Measurements from ENCODE around the gene SPON2. TPM values are rescaled to one million over a fixed set of nuclear protein-coding genes. Genes with fewer than 3 reads are reported as not detected.

The SPON2 gene
- total RNA-seq, 1 donor from 2014 or later, result 149 TPM

DNA sequence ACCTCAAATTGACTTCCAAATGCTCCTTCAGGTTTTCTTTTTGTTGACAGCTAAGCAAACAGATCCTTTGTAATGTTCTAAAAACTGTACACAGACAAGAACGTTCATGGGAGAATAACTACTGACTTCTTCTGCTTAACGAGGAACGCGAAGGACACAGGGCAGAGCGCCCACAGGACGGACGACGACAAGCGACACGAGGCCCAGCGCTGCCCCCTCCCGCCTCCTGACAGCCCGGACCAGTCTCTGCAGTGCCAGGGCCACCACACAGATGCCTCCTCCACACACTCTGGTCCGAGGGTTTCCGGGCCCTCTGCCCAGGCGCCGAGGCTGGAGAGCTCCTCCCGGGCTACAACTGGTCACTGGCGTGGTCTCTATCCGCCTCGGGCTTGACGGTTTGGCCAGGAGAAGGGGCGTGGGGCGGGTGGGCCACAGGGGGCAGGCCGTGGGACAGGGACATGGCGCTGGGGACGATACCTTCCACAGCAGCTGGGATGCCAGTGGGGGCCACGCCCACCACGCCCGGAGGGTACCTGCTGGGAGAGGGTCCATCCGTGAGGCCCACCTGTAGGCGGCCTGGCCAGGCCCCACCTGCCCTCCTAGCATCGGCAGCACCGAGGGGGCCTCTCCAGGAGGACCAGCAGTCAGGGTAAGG is 39.6 kb upstream of the SPON2 start:
- Mint-ChIP-seq H3K27me3 (ENCODE audit: unreplicated experiment) (no peaks in the 10 kb centered on the region), H3K4me1 (ENCODE audit: unreplicated experiment) (peaks cover 44% of the 10 kb centered on the region), H3K4me3 (ENCODE audit: unreplicated experiment) (no peak overlapping the region), H3K9me3 (ENCODE audit: unreplicated experiment) (no peaks in the 10 kb centered on the region), H3K27ac (ENCODE audit: unreplicated experiment) (peak overlapping the region; percentile 43), H3K36me3 (ENCODE audit: unreplicated experiment) (peaks cover 8% of the 10 kb centered on the region)
- TF ChIP-seq, protein P1, sequence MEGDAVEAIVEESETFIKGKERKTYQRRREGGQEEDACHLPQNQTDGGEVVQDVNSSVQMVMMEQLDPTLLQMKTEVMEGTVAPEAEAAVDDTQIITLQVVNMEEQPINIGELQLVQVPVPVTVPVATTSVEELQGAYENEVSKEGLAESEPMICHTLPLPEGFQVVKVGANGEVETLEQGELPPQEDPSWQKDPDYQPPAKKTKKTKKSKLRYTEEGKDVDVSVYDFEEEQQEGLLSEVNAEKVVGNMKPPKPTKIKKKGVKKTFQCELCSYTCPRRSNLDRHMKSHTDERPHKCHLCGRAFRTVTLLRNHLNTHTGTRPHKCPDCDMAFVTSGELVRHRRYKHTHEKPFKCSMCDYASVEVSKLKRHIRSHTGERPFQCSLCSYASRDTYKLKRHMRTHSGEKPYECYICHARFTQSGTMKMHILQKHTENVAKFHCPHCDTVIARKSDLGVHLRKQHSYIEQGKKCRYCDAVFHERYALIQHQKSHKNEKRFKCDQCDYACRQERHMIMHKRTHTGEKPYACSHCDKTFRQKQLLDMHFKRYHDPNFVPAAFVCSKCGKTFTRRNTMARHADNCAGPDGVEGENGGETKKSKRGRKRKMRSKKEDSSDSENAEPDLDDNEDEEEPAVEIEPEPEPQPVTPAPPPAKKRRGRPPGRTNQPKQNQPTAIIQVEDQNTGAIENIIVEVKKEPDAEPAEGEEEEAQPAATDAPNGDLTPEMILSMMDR (IDR thresholded peaks at IDR 0.05), result no peak
- no peak for DNase-seq (ENCODE audit: extremely low spot score, unreplicated experiment)

DNA sequence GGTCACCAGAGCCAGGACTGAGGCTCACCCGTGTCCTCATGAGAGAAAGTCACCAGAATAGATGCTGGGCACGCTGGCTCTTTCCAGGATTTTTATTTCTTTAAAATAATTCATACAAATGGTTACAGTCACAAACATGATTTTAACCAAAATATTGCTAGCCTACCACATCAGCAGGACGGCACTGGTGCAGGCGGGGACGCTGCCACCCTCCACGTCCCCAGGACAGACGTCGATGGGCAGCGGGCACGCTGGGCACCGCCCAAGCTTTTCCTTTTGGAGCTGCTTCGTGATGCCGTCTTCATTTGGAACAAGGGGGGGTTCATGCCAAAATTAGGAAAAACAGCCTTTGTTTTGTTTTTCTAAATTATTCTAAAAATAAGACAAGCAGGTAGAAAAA is 39.0 kb upstream of the SPON2 start:
- Mint-ChIP-seq H3K36me3 (ENCODE audit: unreplicated experiment) (peaks cover 8% of the 10 kb centered on the region), H3K27ac (ENCODE audit: unreplicated experiment) (no peak overlapping the region), H3K9me3 (ENCODE audit: unreplicated experiment) (no peaks in the 10 kb centered on the region), H3K4me3 (ENCODE audit: unreplicated experiment) (no peak overlapping the region), H3K4me1 (ENCODE audit: unreplicated experiment) (peaks cover 49% of the 10 kb centered on the region), H3K27me3 (ENCODE audit: unreplicated experiment) (no peaks in the 10 kb centered on the region)
- DNase-seq (ENCODE audit: extremely low spot score, unreplicated experiment), result no peak
- TF ChIP-seq, protein P1 (IDR thresholded peaks at IDR 0.05), result no peak

DNA sequence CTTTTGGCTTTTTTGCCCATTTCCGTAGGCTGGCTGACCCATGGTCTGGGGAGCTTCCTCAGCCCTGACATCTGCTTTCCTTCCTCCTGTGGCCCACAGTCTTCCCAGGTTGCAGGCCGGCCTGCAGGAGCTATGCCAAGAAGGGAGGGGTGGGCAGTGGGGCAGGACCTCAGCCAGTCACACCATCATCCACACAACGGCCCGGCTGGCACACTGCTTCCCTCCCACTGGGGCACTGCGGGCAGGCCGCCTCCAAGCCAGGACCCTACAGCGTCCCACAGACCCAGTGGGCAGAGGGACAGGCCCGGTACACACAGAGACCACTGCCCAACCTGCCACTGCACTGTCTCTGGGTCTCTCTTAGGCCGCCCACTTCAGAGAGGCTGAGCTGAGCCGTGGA is 38.6 kb upstream of the SPON2 start:
- Mint-ChIP-seq H3K4me1 (ENCODE audit: unreplicated experiment) (peaks cover 49% of the 10 kb centered on the region), H3K27ac (ENCODE audit: unreplicated experiment) (no peak overlapping the region), H3K9me3 (ENCODE audit: unreplicated experiment) (no peaks in the 10 kb centered on the region), H3K27me3 (ENCODE audit: unreplicated experiment) (no peaks in the 10 kb centered on the region), H3K4me3 (ENCODE audit: unreplicated experiment) (no peak overlapping the region), H3K36me3 (ENCODE audit: unreplicated experiment) (peaks cover 8% of the 10 kb centered on the region)
- TF ChIP-seq, protein P1 (IDR thresholded peaks at IDR 0.05), result no peak
- no peak for DNase-seq (ENCODE audit: extremely low spot score, unreplicated experiment)

DNA sequence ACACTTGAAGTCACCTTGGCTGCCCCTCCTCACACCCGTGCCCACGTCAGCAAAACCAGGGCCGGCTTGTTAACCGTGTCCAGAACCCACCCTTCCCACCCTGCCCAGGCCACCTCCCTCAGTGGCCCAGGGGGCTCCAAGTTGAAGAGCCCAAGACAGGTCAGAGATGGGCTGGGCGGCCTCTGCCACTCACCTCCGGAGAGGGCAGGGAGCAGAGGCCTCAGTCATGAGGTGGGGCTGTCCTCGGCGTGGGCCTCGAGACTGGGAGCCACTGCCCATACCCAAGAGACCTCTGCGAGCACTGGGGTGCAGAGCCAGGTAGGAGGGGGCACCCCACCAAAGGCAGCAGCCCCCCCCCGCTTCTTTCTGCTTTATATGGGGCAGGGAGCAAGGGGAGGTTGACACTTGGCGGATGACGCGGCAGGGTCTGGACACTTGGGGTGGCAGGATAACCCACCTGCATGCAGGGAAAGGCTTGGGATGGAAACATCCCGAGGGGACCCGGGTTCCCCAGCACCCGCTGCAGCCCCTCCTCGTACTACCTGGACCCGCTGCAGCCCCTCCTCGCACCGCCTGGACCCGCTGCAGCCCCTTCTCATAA is 38.0 kb upstream of the SPON2 start:
- TF ChIP-seq, protein P1 (IDR thresholded peaks at IDR 0.05), result no peak
- no peak overlapping the region for H3K4me3 Mint-ChIP-seq (ENCODE audit: unreplicated experiment)
- no peaks in the 10 kb centered on the region for H3K27me3 Mint-ChIP-seq (ENCODE audit: unreplicated experiment)
- no peaks in the 10 kb centered on the region for H3K9me3 Mint-ChIP-seq (ENCODE audit: unreplicated experiment)
- peaks cover 51% of the 10 kb centered on the region for H3K4me1 Mint-ChIP-seq (ENCODE audit: unreplicated experiment)
- DNase-seq (ENCODE audit: extremely low spot score, unreplicated experiment), result no peak
- peaks cover 8% of the 10 kb centered on the region for H3K36me3 Mint-ChIP-seq (ENCODE audit: unreplicated experiment)
- H3K27ac Mint-ChIP-seq (ENCODE audit: unreplicated experiment), result peak overlapping the region; percentile 87

DNA sequence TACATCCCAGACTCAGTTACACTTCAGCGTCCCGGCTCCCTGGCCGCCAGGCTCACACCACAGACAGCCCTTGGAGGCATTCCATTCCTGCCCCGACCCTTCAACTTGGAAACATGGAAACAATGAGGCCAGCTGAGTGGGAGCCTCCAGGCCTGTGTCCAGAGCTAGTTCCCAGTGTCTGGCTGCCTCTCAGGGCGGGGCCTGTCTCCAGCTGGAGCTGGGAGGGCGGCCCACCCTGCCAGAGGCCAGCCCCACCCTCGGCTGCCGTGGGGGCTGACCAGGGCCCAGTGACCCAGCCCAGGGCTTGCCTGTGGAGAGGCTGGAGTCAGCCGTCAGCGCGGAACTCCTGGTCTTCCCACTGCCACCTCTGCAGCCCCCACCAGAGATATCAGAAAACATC is 37.4 kb upstream of the SPON2 start:
- H3K27ac Mint-ChIP-seq (ENCODE audit: unreplicated experiment), result peak overlapping the region; percentile 87
- H3K4me3 Mint-ChIP-seq (ENCODE audit: unreplicated experiment), result no peak overlapping the region
- TF ChIP-seq, protein P1 (IDR thresholded peaks at IDR 0.05), result no peak
- DNase-seq (ENCODE audit: extremely low spot score, unreplicated experiment), result no peak
- peaks cover 56% of the 10 kb centered on the region for H3K4me1 Mint-ChIP-seq (ENCODE audit: unreplicated experiment)
- H3K36me3 Mint-ChIP-seq (ENCODE audit: unreplicated experiment), result peaks cover 8% of the 10 kb centered on the region
- no peaks in the 10 kb centered on the region for H3K27me3 Mint-ChIP-seq (ENCODE audit: unreplicated experiment)
- H3K9me3 Mint-ChIP-seq (ENCODE audit: unreplicated experiment), result no peaks in the 10 kb centered on the region

All from osteocyte (in vitro differentiated cells).